Spleen (tissue), 7 donors: ENCODE results near the gene DNM1.

ENCODE experiments used
- CTCF ChIP-seq, 11 experiments: fragments of 200-600 bp in 7 of 11; fragments of 450-650 bp in 4 of 11; sonication (generic) in 4 of 11; IDR thresholded peaks in 8 of 11; conservative IDR thresholded peaks in 3 of 11; 1 replicate in 7 of 11; 2 replicates in 4 of 11; pipeline versions ENCODE4 v1.4.0 to v1.8.0; 2016 to 2021; ENCODE audit warnings: antibody characterized with exemption in 11 of 11, inconsistent platforms in 4 of 11, mild to moderate bottlenecking in 1 of 11
- POLR2A ChIP-seq, 3 donors: fragments of 450-650 bp; IDR thresholded peaks; one replicate each; pipeline ENCODE4 v1.5.1; 2017; ENCODE audit warnings: antibody characterized with exemption in 3 of 3, mild to moderate bottlenecking in 1 of 3
- POLR2AphosphoS5 ChIP-seq, 3 donors: sonication (generic); formaldehyde crosslinking; IDR thresholded peaks; one replicate each; pipeline ENCODE4 v1.5.1; 2017; ENCODE audit warnings: antibody characterized with exemption in 3 of 3
- donor health status: DM: no; HTN: no; CAD: no; lungs with moderate emphysema.
- donor health status: DM: no; HTN: no; CAD: no.
- donor health status: DM: no; HTN: no; CAD: no.

- no peak for TF ChIP-seq CTCF (IDR thresholded peaks at IDR 0.05 in 8 of 11, conservative IDR thresholded peaks at IDR 0.05 in 3 of 11)
- no peak for TF ChIP-seq POLR2AphosphoS5 (IDR thresholded peaks at IDR 0.05)
- TF ChIP-seq POLR2A (IDR thresholded peaks at IDR 0.05) = no peak
Observed at GRCh38 chr9:128271112-128271511, 67.9 kb downstream of the DNM1 start.
